H9 (cell line): ENCODE measurements around the gene DIS3L2. TPM values are rescaled to one million over a fixed set of nuclear protein-coding genes. Genes with fewer than 3 reads are reported as not detected.

ENCODE experiments used
- DNase-seq: peaks from one replicate; pipeline ENCODE4 v3.0.0-alpha.2; 2017
- H2AFZ ChIP-seq: one replicate; pipeline ENCODE4 v1.6.1; 2013; ENCODE audit warnings: mild to moderate bottlenecking, low read length, control low read depth, moderate library complexity
- H2AK5ac ChIP-seq: 2 replicates; pipeline ENCODE4 v1.6.1; 2013; ENCODE audit warnings: low read length, control low read depth, mixed read lengths; ENCODE audit not compliant: insufficient read length
- H2BK120ac ChIP-seq: one replicate; pipeline ENCODE4 v1.6.1; 2013; ENCODE audit warnings: low read depth, mild to moderate bottlenecking, low read length, control low read depth, inconsistent platforms; ENCODE audit not compliant: poor library complexity, severe bottlenecking
- H2BK12ac ChIP-seq: 2 replicates; pipeline ENCODE4 v1.6.1; 2013; ENCODE audit warnings: low read length, control low read depth, mixed read lengths, low read depth; ENCODE audit not compliant: insufficient read length
- H2BK15ac ChIP-seq: 2 replicates; pipeline ENCODE4 v1.6.1; 2013; ENCODE audit warnings: low read depth, low read length, control low read depth
- H2BK20ac ChIP-seq: one replicate; pipeline ENCODE4 v1.6.1; 2013; ENCODE audit warnings: low read depth, mild to moderate bottlenecking, low read length, control low read depth, inconsistent platforms; ENCODE audit not compliant: poor library complexity, severe bottlenecking
- H2BK5ac ChIP-seq: 2 replicates; pipeline ENCODE4 v1.6.1; 2013; ENCODE audit warnings: low read length, control low read depth, mixed read lengths; ENCODE audit not compliant: insufficient read length
- H3K14ac ChIP-seq: 2 replicates; pipeline ENCODE4 v1.6.1; 2013; ENCODE audit warnings: low read length, control low read depth; ENCODE audit not compliant: insufficient read depth
- H3K18ac ChIP-seq: 2 replicates; pipeline ENCODE4 v1.6.1; 2013; ENCODE audit warnings: low read depth, mild to moderate bottlenecking, mixed read lengths, low read length, control low read depth; ENCODE audit not compliant: insufficient read length
- H3K23ac ChIP-seq: 2 replicates; pipeline ENCODE4 v1.6.1; 2013; ENCODE audit warnings: low read length, control low read depth, mixed read lengths, low read depth; ENCODE audit not compliant: insufficient read length
- H3K23me2 ChIP-seq: 2 replicates; pipeline ENCODE4 v1.6.1; 2013; ENCODE audit warnings: low read depth, mild to moderate bottlenecking, mixed read lengths, low read length, control low read depth; ENCODE audit not compliant: insufficient read length, poor library complexity, severe bottlenecking
- H3K27ac ChIP-seq: 2 replicates; pipeline ENCODE4 v1.5.1; 2013; ENCODE audit warnings: low read length, control low read depth, mixed read lengths, low read depth; ENCODE audit not compliant: insufficient read length
- H3K27me3 ChIP-seq: 2 replicates; pipeline ENCODE4 v1.6.1; 2013; ENCODE audit warnings: low read length, control low read depth, inconsistent platforms; ENCODE audit not compliant: insufficient read depth
- H3K4ac ChIP-seq: 2 replicates; pipeline ENCODE4 v1.6.1; 2013; ENCODE audit warnings: low read depth, mild to moderate bottlenecking, control low read depth, inconsistent platforms, low read length, moderate library complexity
- H3K4me1 ChIP-seq: 2 replicates; pipeline ENCODE4 v1.6.1; 2013; ENCODE audit warnings: low read length, control low read depth, inconsistent platforms; ENCODE audit not compliant: insufficient read depth
- H3K4me2 ChIP-seq: 2 replicates; pipeline ENCODE4 v1.6.1; 2013; ENCODE audit warnings: low read length, control low read depth, mixed read lengths; ENCODE audit not compliant: insufficient read length, insufficient read depth
- H3K56ac ChIP-seq: 2 replicates; pipeline ENCODE4 v1.6.1; 2013; ENCODE audit warnings: low read depth, mild to moderate bottlenecking, mixed read lengths, low read length, control low read depth; ENCODE audit not compliant: insufficient read length
- H3K79me1 ChIP-seq: 2 replicates; pipeline ENCODE4 v1.6.1; 2013; ENCODE audit warnings: low read depth, mild to moderate bottlenecking, moderate library complexity, low read length, control low read depth, inconsistent platforms; ENCODE audit not compliant: insufficient read depth, poor library complexity, severe bottlenecking
- H3K79me2 ChIP-seq: 2 replicates; pipeline ENCODE4 v1.6.1; 2013; ENCODE audit warnings: low read length, control low read depth, inconsistent platforms; ENCODE audit not compliant: insufficient read depth
- H3K9ac ChIP-seq: 2 replicates; pipeline ENCODE4 v1.6.1; 2013; ENCODE audit warnings: low read length, control low read depth, mixed read lengths; ENCODE audit not compliant: insufficient read length; ENCODE audit errors: extremely low read depth
- H3K9me3 ChIP-seq: one replicate; pipeline ENCODE4 v1.6.1; 2013; ENCODE audit warnings: low read depth, low read length, inconsistent platforms; ENCODE audit not compliant: control insufficient read depth
- H3T11ph ChIP-seq: one replicate; pipeline ENCODE4 v1.6.1; 2013; ENCODE audit warnings: mild to moderate bottlenecking, low read length, control low read depth, inconsistent platforms
- H4K20me1 ChIP-seq: one replicate; pipeline ENCODE4 v1.6.1; 2013; ENCODE audit not compliant: control insufficient read depth, insufficient read length, insufficient read depth
- H4K5ac ChIP-seq: 2 replicates; pipeline ENCODE4 v1.6.1; 2013; ENCODE audit warnings: low read depth, mild to moderate bottlenecking, mixed read lengths, low read length, control low read depth; ENCODE audit not compliant: insufficient read length
- H4K8ac ChIP-seq: replicated peaks from 2 replicates; pipeline ENCODE4 v1.6.1; 2013; ENCODE audit warnings: low read length, control low read depth, mixed read lengths, low read depth; ENCODE audit not compliant: insufficient read length
- H4K91ac ChIP-seq: 2 replicates; pipeline ENCODE4 v1.6.1; 2013; ENCODE audit warnings: low read depth, mild to moderate bottlenecking, moderate library complexity, mixed read lengths, low read length, control low read depth; ENCODE audit not compliant: insufficient read length
- H3K27ac Mint-ChIP-seq, 3 experiments: 2 replicates in 2 of 3; 3 replicates in 1 of 3; pipeline ENCODE4 v1.8.0; 2020 to 2021; ENCODE audit warnings: mixed read lengths in 3 of 3, mild to moderate bottlenecking in 1 of 3, moderate library complexity in 1 of 3
- H3K27me3 Mint-ChIP-seq: 2 replicates; pipeline ENCODE4 v1.8.0; 2021; ENCODE audit warnings: low read depth, mild to moderate bottlenecking, moderate library complexity, mixed read lengths
- H3K36me3 Mint-ChIP-seq, 3 experiments: 2 replicates in 2 of 3; 3 replicates in 1 of 3; pipeline ENCODE4 v1.8.0; 2020 to 2021; ENCODE audit warnings: low read depth in 3 of 3, mixed read lengths in 3 of 3; ENCODE audit not compliant: insufficient read depth in 1 of 3
- H3K4me1 Mint-ChIP-seq, 2 experiments: 2 replicates each; pipeline ENCODE4 v1.8.0; 2020; ENCODE audit warnings: mixed read lengths in 2 of 2
- H3K4me3 Mint-ChIP-seq, 2 experiments: 2 replicates in 1 of 2; 3 replicates in 1 of 2; pipeline ENCODE4 v1.8.0; 2020 to 2021; ENCODE audit warnings: mild to moderate bottlenecking in 2 of 2, mixed read lengths in 2 of 2, moderate library complexity in 1 of 2
- H3K9me3 Mint-ChIP-seq, 2 experiments: 2 replicates in 1 of 2; 3 replicates in 1 of 2; pipeline ENCODE4 v1.8.0; 2020; ENCODE audit warnings: mild to moderate bottlenecking in 2 of 2, mixed read lengths in 2 of 2, moderate library complexity in 1 of 2
- CTCF ChIP-seq: fragments of 200-600 bp; sonication (generic); conservative IDR thresholded peaks from 3 replicates; pipeline ENCODE4 v1.8.0; 2021; ENCODE audit warnings: antibody characterized with exemption, mild to moderate bottlenecking
- WGBS: extraction: QIAGEN DNeasy Blood & Tissue Kit; methylation state at CpG from one replicate; pipeline ENCODE4 v1.1.7; 2013; ENCODE audit warnings: missing lambda C conversion rate, low lambda C conversion rate, mixed read lengths; ENCODE audit not compliant: insufficient read length; ENCODE audit errors: extremely low coverage; 5-methylcytosine and 5-hydroxymethylcytosine counted together
- total RNA-seq: library from RNA; stranded (reverse); gene quantifications from 2 replicates; pipeline ENCODE4 v1.2.1, GENCODE V29; 2021

DIS3L2 gene
- total RNA-seq, 1 experiment from 2014 or later: 28.1 TPM

GRCh38 chr2:232264081-232264480 is 302.6 kb downstream of the DIS3L2 start:
- Mint-ChIP-seq H3K36me3 (peaks cover 0 to 5% (median 0%) of the 10 kb centered on the region in 3 experiments; a peak in 4 of 7 replicates), H3K27me3 (no peaks in the 10 kb centered on the region; the same call in 1 of the 2 replicates), H3K4me3 (no peak overlapping the region), H3K27ac (no peak overlapping the region), H3K9me3 (no peaks in the 10 kb centered on the region), H3K4me1 (peaks cover 6 to 9% of the 10 kb centered on the region in 2 experiments)
- Histone ChIP-seq H2AK5ac (no peak overlapping the region), H3K23ac (no peak overlapping the region), H3K79me1 (no peaks in the 10 kb centered on the region), H2BK12ac (no peak overlapping the region), H3K27me3 (no peaks in the 10 kb centered on the region; the same call in 1 of the 2 replicates), H3K18ac (no peak overlapping the region), H3K9me3 (no peaks in the 10 kb centered on the region), H4K8ac (no peak overlapping the region), H3K4ac (no peak overlapping the region), H3K14ac (no peak overlapping the region), H3K27ac (no peak overlapping the region), H3K23me2 (no peaks in the 10 kb centered on the region), H3K56ac (no peak overlapping the region), H3T11ph (no peak overlapping the region), H3K4me2 (no peak overlapping the region), H4K5ac (no peak overlapping the region), H3K4me1 (no peaks in the 10 kb centered on the region), H4K91ac (no peak overlapping the region), H2BK15ac (no peak overlapping the region), H2BK20ac (no peak overlapping the region), H3K79me2 (no peaks in the 10 kb centered on the region), H2BK120ac (no peak overlapping the region), H4K20me1 (no peaks in the 10 kb centered on the region), H2AFZ (no peak overlapping the region), H3K9ac (no peak overlapping the region), H2BK5ac (no peak overlapping the region)
- no CpG with 5 or more reads among the region's 4 CpGs for WGBS
- DNase-seq: no peak
- TF ChIP-seq CTCF: no peak
